Activated T-cell treated with anti-CD3 and anti-CD28 coated beads, Interleukin-2, amount 50 U/mL, for 72 hours (primary cell): ENCODE data around the gene ERC2. TPM values are rescaled to one million over a fixed set of nuclear protein-coding genes. Genes with fewer than 3 reads are reported as not detected.

ENCODE experiments used
- ATAC-seq, 2 donors: fragments of 150-1000 bp; cut with Tn5 transposase; replicated peaks in 1 of 2; 2 replicates each; pipeline ENCODE4 v1.10.0; 2021; ENCODE audit warnings: moderate library complexity in 2 of 2, mild to moderate bottlenecking in 1 of 2
- DNase-seq, 2 donors: peaks; one replicate each; pipeline ENCODE4 v3.0.0; 2021 to 2022; ENCODE audit warnings: mixed read lengths in 1 of 2
- H3K27ac Mint-ChIP-seq: one replicate; pipeline ENCODE4 v1.8.0; 2022; ENCODE audit warnings: mild to moderate bottlenecking, moderate library complexity, mixed read lengths
- H3K27me3 Mint-ChIP-seq: one replicate; pipeline ENCODE4 v1.8.0; 2022; ENCODE audit warnings: low read depth, mixed read lengths
- H3K36me3 Mint-ChIP-seq, 2 donors: one replicate each; pipeline ENCODE4 v1.8.0; 2022; ENCODE audit warnings: mixed read lengths in 2 of 2, mild to moderate bottlenecking in 1 of 2; ENCODE audit not compliant: insufficient read depth in 2 of 2
- H3K4me1 Mint-ChIP-seq: one replicate; pipeline ENCODE4 v1.8.0; 2022; ENCODE audit warnings: low read depth, mixed read lengths
- H3K4me3 Mint-ChIP-seq, 2 donors: one replicate each; pipeline ENCODE4 v1.8.0; 2022; ENCODE audit warnings: mild to moderate bottlenecking in 2 of 2, mixed read lengths in 2 of 2, moderate library complexity in 2 of 2
- H3K9me3 Mint-ChIP-seq, 2 donors: one replicate each; pipeline ENCODE4 v1.8.0; 2022; ENCODE audit warnings: mixed read lengths in 2 of 2
- total RNA-seq, 2 donors: library from RNA; stranded (reverse); gene quantifications; one replicate each; pipeline ENCODE4 v1.2.3, GENCODE V29; 2022

The ERC2 gene
- total RNA-seq, 2 donors from 2014 or later: 0.19 to 0.35 TPM

DNA sequence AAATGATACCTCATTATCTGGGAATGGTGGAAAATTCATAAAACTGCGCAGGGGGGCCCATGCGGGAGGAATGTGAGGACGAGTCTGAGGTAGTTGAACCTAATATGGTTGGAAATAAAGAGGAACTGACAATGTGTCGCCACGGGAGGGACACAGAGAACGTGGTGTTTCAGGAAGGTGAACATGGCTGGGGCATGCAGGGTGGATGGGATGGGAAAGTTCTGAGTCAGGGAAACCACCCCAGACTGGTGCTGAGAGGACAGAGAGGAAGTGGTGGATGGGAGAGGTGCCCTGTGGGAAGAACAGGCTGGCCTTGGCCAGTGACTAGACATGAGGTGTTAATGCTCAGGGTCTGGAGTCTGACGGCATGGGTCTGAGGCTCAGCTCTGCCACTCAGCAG is 844.0 kb downstream of the ERC2 start:
- Mint-ChIP-seq H3K27ac (no peak overlapping the region), H3K36me3 (peaks cover 0 to 5% of the 10 kb centered on the region in 2 donors), H3K27me3 (peaks cover 12% of the 10 kb centered on the region), H3K4me1 (peaks cover 13% of the 10 kb centered on the region), H3K9me3 (peaks cover 0 to 5% of the 10 kb centered on the region in 2 donors), H3K4me3 (no peak overlapping the region)
- ATAC-seq (no peak), DNase-seq (no peak)

DNA sequence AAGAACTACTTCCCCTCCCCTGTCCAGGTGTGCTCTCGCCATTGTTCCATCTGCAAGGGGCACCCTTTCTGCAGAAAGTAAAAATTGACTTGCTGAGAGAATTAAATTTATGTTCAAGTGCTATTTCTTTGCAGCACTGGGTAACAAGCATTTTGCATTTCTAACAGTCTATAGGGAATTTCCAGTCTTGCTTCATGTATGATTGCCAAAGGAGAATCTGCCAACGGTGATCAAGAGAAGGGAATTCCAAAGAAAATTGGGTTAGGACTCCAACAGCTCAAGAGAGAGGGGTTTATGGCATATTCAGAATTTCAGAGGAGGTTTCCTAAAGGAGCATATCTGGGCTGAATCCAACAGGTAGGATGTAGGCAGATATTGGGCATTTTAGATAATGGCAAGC is 844.5 kb downstream of the ERC2 start:
- Mint-ChIP-seq H3K4me1 (peaks cover 13% of the 10 kb centered on the region), H3K36me3 (peaks cover 0 to 5% of the 10 kb centered on the region in 2 donors), H3K27ac (no peak overlapping the region), H3K9me3 (peaks cover 0 to 5% of the 10 kb centered on the region in 2 donors), H3K27me3 (peaks cover 12% of the 10 kb centered on the region), H3K4me3 (no peak overlapping the region)
- DNase-seq (no peak), ATAC-seq (no peak)

DNA sequence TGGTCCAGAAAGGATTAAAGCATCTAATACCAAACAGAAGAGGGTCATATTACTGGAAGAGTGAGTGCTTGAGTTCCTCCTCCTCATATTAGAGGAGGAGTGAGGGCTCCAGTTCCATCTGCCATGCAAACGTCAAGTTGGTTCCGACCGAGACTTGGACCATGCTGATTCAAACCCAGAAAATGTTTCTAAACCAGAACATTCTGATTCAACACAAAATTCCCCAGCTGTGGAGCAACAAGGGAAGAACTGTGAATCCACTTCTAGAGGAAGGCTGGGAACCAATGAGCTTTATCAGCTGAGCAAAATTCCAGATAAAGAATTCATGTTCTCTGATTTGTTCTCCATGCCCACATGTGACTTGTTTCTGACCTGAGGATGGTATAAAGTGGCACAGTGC is 845.5 kb downstream of the ERC2 start:
- Mint-ChIP-seq H3K27ac (no peak overlapping the region), H3K4me3 (no peak overlapping the region), H3K36me3 (peaks cover 0 to 5% of the 10 kb centered on the region in 2 donors), H3K27me3 (peaks cover 12% of the 10 kb centered on the region), H3K4me1 (peaks cover 13% of the 10 kb centered on the region), H3K9me3 (peaks cover 0 to 5% of the 10 kb centered on the region in 2 donors)
- no peak for ATAC-seq
- no peak for DNase-seq

DNA sequence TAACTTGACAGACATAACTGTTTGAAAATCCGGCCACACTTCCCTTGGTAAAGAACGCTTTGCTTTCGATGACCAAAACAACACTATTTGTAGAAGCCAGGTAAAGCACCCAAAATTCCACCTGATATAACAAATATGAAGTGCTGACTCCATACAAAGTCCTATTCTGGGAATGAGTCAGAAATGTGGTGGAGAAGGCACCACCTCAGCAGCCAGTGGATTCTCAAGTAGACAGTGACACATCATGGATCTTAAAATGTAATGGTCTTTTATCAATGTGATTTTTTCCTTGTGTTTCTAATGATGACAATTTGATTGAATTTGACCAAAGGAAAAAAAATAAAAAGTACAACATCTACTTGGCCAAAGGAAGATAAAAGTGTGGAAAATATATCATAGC is 846.2 kb downstream of the ERC2 start:
- peaks cover 12% of the 10 kb centered on the region for H3K27me3 Mint-ChIP-seq
- peaks cover 0 to 5% of the 10 kb centered on the region in 2 donors for H3K36me3 Mint-ChIP-seq

DNA sequence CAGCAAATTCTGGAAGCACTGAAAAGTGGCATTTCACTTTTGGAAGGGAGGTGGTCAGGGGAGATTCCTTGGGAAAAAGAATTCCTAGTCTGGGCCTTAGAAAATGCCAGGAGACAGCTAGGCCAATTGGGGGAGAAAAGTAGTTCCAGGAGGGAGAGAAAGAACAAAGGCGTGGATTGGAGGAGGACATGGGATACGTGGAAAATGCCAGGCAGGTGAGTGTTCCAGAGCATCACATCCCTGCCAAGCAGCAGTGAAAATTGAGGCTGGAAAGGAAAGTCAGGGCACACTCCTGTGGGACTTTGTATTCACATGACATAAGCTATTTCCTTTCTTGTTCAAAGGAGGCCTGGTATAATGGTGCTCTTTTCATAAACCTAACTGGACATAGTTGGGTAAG is 846.6 kb downstream of the ERC2 start:
- H3K27me3 Mint-ChIP-seq: peaks cover 12% of the 10 kb centered on the region
- H3K9me3 Mint-ChIP-seq: peaks cover 0 to 5% of the 10 kb centered on the region in 2 donors
- peaks cover 13% of the 10 kb centered on the region for H3K4me1 Mint-ChIP-seq
- H3K36me3 Mint-ChIP-seq: peaks cover 0 to 5% of the 10 kb centered on the region in 2 donors
- H3K27ac Mint-ChIP-seq: no peak overlapping the region
- no peak overlapping the region for H3K4me3 Mint-ChIP-seq
- DNase-seq (no peak), ATAC-seq (no peak)

More for the DNA sequence above, 846.2 kb downstream of the ERC2 start:
- no peak for ATAC-seq
- Mint-ChIP-seq H3K4me3 (no peak overlapping the region), H3K4me1 (peaks cover 13% of the 10 kb centered on the region), H3K27ac (no peak overlapping the region), H3K9me3 (peaks cover 0 to 5% of the 10 kb centered on the region in 2 donors)
- no peak for DNase-seq

DNA sequence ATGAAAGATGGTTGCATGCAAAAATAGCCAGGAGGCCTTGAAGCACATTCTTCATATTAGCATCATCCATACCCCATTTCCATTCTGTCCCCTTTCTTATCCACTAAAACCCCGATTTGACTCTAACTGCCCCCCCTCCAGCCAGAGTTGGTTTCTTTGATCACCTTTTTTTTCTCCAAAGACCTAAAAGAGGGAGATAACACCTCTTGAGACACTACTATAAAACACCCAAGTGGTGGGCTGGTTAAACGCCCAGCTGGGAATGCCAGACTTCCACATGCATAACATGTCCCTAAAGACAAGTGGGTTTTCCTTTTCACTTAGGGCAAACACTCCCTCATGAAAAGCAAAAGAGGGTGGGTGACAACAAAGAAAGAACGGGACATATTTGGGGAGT is 847.2 kb downstream of the ERC2 start:
- Mint-ChIP-seq H3K27ac (no peak overlapping the region), H3K27me3 (peaks cover 12% of the 10 kb centered on the region), H3K9me3 (peaks cover 0 to 5% of the 10 kb centered on the region in 2 donors), H3K4me3 (no peak overlapping the region), H3K36me3 (peaks cover 0 to 5% of the 10 kb centered on the region in 2 donors), H3K4me1 (peaks cover 13% of the 10 kb centered on the region)
- DNase-seq (no peak), ATAC-seq (no peak)

DNA sequence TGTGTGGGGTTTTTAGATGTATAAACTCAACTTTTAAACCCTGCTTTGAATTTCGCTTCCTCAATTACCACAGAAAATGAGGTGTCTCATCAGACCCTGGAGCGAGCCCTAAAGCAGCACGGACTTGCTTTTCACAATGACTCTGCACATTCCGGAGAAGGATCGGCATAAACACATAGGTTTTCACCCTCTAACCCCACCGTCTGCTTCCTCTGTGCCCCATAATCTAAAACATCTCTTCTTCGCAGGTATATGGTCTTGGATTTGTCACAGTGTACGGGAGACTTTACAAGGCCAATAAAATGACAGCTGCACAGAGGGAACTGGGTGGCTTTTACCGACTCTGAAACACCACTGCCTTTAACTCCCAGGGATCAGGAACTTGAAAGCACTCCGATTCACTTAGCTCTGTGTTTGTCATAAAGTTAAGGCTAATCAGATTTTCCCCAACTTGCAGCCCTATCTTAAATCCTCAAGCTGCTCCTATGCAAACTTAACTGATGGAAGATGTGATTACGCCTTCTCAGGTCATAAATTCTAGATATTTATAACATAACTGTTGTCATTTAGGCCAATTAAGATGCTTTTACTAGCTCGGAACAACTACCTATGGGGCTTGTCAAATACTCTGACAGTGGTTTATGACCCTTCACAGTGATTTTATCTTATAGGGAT is 847.8 kb downstream of the ERC2 start:
- Mint-ChIP-seq H3K4me3 (peak overlapping the region in 1 of 2 donors; percentile 17), H3K27ac (no peak overlapping the region), H3K36me3 (peaks cover 0 to 5% of the 10 kb centered on the region in 2 donors), H3K4me1 (peaks cover 13% of the 10 kb centered on the region), H3K9me3 (peaks cover 0 to 5% of the 10 kb centered on the region in 2 donors), H3K27me3 (peaks cover 12% of the 10 kb centered on the region)
- ATAC-seq (peak in 1 of 2 donors; percentile 44), DNase-seq (no peak)

DNA sequence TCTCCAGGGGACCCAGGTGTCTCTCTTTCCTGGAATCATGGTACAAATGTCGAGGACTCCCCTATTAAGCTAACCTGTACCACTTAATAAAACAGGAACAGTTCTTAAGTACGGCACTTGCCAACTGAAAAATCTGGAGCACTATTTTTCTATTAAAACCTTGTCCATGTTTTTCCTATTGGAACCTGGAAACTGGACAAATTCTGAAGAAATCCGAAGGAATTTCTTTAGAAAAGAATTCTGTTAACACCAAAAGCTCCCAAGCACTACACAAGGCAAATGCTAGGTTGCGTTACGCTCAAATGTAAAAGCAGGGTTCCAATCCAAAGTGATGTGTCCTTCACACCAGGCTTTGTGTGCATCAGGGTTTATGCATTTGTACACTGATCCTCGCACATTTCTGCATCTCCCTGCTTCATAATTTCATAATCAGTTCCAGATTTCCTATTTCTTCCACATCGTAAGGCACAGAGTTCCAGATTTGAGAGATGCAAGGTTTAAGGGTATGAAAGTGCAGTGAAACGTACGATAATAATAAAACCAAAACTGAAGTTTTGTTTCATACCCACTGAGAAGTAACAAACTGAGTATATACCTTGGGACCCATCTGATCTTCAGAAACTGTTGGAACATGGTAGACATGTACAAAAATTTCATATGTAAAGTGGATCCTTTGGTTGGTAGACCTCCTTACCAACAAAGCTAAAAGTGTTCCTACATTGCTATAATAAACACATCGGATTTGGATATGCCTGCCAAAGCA is 849.0 kb downstream of the ERC2 start:
- peaks cover 0 to 4% of the 10 kb centered on the region in 2 donors for H3K36me3 Mint-ChIP-seq
- H3K27me3 Mint-ChIP-seq: peaks cover 9% of the 10 kb centered on the region
- DNase-seq (no peak), ATAC-seq (no peak)
- no peak overlapping the region for H3K4me3 Mint-ChIP-seq
- peaks cover 10% of the 10 kb centered on the region for H3K4me1 Mint-ChIP-seq
- H3K9me3 Mint-ChIP-seq: peaks cover 0 to 5% of the 10 kb centered on the region in 2 donors
- no peak overlapping the region for H3K27ac Mint-ChIP-seq

DNA sequence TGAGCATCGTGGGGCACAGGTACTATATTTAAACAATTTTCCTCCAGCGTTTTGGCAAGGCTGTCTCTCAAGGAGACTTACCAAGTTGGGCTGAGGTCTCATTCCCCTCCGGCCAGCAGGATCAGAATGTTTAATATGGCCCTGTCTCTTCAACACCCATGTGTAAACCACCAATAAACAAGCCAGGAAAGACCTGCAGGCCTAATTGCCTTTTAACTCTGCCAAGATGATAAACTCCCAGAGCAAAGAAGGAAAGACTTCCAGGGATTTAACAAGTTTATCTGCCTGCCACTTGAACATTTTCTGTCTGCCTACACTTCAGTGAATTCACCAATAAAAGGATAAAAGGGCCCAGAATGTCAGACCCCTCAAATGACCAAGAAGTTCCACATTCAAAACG is 850.9 kb downstream of the ERC2 start:
- ATAC-seq (no peak), DNase-seq (no peak)
- Mint-ChIP-seq H3K9me3 (no peaks in the 10 kb centered on the region), H3K27me3 (peaks cover 5% of the 10 kb centered on the region), H3K27ac (no peak overlapping the region), H3K36me3 (no peaks in the 10 kb centered on the region), H3K4me1 (peaks cover 7% of the 10 kb centered on the region), H3K4me3 (no peak overlapping the region)

DNA sequence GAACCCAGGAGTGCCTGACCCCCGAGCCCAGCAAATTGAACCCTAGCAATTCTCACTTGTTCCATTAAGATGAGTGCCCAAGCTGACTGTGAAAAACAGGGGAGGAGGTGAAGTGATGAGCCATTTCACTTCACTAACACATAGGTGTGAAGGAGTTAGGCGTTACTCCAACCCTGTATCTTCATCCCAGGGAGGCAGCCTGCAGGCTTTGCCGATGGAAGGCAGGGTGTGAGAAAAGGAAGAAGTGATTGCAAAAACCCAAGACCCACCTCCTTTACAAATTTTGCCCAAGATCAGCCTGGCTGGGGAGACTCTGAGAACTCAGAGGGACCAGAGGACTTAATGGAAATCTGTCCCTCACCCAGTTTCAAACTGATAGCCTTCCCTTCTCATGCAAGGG is 851.5 kb downstream of the ERC2 start:
- H3K27me3 Mint-ChIP-seq: peaks cover 5% of the 10 kb centered on the region
- no peak overlapping the region for H3K27ac Mint-ChIP-seq
- no peaks in the 10 kb centered on the region for H3K36me3 Mint-ChIP-seq
- peaks cover 11% of the 10 kb centered on the region for H3K4me1 Mint-ChIP-seq
- DNase-seq: no peak
- H3K4me3 Mint-ChIP-seq: no peak overlapping the region
- no peak for ATAC-seq
- H3K9me3 Mint-ChIP-seq: no peaks in the 10 kb centered on the region

DNA sequence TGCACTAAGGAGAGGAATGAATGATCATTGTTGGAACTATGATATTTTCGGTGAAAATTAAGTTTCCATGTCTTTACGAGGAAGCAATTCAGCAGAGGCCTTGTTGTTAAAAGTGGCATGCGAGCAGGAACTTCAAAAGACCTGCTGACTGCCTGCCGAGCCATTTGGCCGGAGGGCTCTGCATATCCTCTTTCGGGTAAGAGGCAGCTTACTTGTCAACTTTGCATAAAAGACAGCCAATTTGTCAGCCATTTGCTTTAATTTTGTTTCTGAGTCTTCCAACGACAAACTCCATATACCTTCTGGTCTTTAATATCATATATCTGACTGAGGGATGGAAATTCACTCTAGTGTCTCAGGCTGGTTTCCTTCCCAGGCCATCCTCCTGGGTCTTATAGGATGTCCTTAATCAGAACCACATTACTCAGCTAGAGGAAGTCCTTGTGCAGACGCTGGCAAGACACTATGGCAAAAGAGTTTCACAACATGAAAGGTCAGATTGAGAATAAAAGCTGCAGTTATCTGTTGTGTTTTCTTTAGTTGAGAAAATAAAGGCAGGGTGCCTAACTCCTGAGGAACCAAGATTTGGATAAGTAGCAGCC is 852.5 kb downstream of the ERC2 start:
- no peak for ATAC-seq
- H3K27ac Mint-ChIP-seq: no peak overlapping the region
- H3K36me3 Mint-ChIP-seq: no peaks in the 10 kb centered on the region
- no peak for DNase-seq
- no peaks in the 10 kb centered on the region for H3K27me3 Mint-ChIP-seq
- no peaks in the 10 kb centered on the region for H3K9me3 Mint-ChIP-seq
- H3K4me3 Mint-ChIP-seq: no peak overlapping the region
- peaks cover 13% of the 10 kb centered on the region for H3K4me1 Mint-ChIP-seq

DNA sequence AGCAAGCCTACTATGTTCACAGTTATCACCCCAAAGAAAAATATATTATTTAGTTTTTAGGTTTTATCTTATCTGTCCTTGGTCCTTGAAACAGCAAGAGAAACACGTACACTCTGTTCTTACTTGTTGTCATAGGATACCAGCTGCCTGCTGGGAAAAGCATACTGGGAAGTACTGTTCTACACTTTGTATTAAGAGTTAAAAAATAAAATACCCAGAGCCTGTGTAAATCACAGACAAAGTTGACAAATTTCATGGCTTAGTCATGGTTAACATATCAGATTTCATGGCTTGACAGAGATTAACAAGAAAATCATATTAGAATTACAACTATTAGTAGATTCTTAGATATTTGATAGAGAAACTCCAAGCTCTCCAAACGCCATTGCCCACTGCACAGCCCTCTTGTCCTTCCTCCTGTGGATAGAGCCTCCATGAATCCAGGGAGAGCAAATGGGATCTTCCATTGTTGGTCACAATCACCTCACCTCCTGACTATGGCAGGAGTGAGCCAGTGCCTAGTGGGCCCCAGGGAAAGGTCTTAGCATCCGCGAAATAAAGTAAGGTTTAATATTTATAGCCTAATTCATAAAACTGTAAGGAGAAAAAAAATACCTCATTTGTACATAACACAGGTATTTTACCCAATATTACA is 853.1 kb downstream of the ERC2 start:
- Mint-ChIP-seq H3K27me3 (no peaks in the 10 kb centered on the region), H3K27ac (no peak overlapping the region), H3K36me3 (no peaks in the 10 kb centered on the region), H3K9me3 (no peaks in the 10 kb centered on the region), H3K4me3 (no peak overlapping the region), H3K4me1 (peaks cover 7% of the 10 kb centered on the region)
- no peak for DNase-seq
- no peak for ATAC-seq

DNA sequence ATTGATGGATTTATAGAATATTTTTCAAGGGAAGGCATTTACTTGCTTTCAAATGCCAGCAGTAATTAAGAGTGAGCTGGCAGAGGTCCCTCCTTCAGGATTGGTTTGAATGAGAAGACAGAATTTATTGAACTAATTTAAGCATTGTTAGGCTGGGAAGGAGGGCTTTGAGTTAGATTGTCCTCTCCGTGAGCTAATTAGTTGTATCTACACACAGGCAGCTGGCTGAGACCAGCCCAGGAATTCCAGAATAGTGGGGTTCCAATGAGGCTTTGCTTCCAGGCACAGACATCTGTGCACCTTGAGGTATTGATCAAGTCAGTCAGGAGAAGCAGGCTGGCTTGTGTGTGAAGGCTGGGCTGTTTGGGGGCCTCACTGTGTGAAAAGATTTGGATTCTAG is 857.1 kb downstream of the ERC2 start:
- ATAC-seq (no peak), DNase-seq (no peak)
- H3K36me3 Mint-ChIP-seq: no peaks in the 10 kb centered on the region
- H3K4me3 Mint-ChIP-seq: no peak overlapping the region
- H3K9me3 Mint-ChIP-seq: peaks cover 0 to under 1% of the 10 kb centered on the region in 2 donors
- peaks cover 17% of the 10 kb centered on the region for H3K4me1 Mint-ChIP-seq
- no peaks in the 10 kb centered on the region for H3K27me3 Mint-ChIP-seq
- no peak overlapping the region for H3K27ac Mint-ChIP-seq
